Mammary epithelial cell (primary cell): ENCODE measurements around the gene MAFF.

ENCODE experiments used
- EZH2 ChIP-seq: IDR thresholded peaks from 2 replicates; pipeline ENCODE4 v1.6.1; 2012; ENCODE audit warnings: low read length, inconsistent platforms, borderline replicate concordance
- TF ChIP-seq, protein P1 (sequence below), 2 donors: IDR thresholded peaks in 1 of 2; conservative IDR thresholded peaks in 1 of 2; 2 replicates each; pipeline ENCODE4 v1.5.1; 2011 to 2012; ENCODE audit warnings: inconsistent platforms in 2 of 2, low read length in 2 of 2, mild to moderate bottlenecking in 2 of 2, control low read depth in 1 of 2, low read depth in 1 of 2; ENCODE audit not compliant: insufficient read depth in 1 of 2; ENCODE audit errors: extremely low read depth in 1 of 2

DNA sequence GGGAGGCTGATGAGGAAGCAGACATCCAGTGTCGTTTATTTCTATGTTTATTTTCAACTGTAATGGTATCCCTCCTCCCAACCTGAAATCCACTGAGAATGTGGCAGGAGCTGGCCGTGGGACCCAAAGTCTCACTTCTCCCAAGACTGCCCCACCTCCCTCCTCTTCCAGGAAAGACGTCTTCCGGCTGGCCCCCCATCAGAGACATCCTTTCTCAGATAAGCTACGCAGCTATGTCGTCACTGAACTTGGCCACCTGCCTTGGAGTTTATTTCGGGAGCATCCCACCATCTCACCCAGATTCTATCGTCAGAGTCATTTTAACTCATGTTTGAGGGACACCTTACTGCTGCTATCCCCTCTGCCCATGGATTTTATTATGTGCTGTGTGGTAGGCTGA is 57.1 kb downstream of the MAFF start:
- TF ChIP-seq, protein P1, sequence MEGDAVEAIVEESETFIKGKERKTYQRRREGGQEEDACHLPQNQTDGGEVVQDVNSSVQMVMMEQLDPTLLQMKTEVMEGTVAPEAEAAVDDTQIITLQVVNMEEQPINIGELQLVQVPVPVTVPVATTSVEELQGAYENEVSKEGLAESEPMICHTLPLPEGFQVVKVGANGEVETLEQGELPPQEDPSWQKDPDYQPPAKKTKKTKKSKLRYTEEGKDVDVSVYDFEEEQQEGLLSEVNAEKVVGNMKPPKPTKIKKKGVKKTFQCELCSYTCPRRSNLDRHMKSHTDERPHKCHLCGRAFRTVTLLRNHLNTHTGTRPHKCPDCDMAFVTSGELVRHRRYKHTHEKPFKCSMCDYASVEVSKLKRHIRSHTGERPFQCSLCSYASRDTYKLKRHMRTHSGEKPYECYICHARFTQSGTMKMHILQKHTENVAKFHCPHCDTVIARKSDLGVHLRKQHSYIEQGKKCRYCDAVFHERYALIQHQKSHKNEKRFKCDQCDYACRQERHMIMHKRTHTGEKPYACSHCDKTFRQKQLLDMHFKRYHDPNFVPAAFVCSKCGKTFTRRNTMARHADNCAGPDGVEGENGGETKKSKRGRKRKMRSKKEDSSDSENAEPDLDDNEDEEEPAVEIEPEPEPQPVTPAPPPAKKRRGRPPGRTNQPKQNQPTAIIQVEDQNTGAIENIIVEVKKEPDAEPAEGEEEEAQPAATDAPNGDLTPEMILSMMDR (conservative IDR thresholded peaks at IDR 0.05 in 1 of 2, IDR thresholded peaks at IDR 0.05 in 1 of 2; ENCODE audit: extremely low read depth in 1 of 2, insufficient read depth in 1 of 2, low read depth in 1 of 2, low read length in 2 of 2), result no peak
- TF ChIP-seq EZH2, result no peak
